Measurements from ENCODE around the gene LDHD. TPM values are rescaled to one million over a fixed set of nuclear protein-coding genes. Genes with fewer than 3 reads are reported as not detected.
A peak's percentile ranks its signal among the peaks of the same experiment; 100 is the strongest.

LDHD gene
- 6.3 TPM for total RNA-seq

- H3K27ac ChIP-seq (ENCODE audit: low read depth, low read length), result peak within 1 kb of the TSS; percentile 96
- peaks cover 42 to 51% (median 44%) of the 10 kb centered on the region in 3 donors for H3K4me1 ChIP-seq (ENCODE audit: control insufficient read depth in 3 of 3, insufficient read depth in 3 of 3, low read length in 3 of 3)
- H3K9ac ChIP-seq (ENCODE audit: low read depth in 1 of 3, low read length in 3 of 3), result peak within 1 kb of the TSS; percentile 90 to 95 (median 90)
Observed at GRCh38 chr16:75116081-75116910, at the start of gene LDHD. Gene LDHD, minus strand, starts transcription at chr16:75116780. Its CDS starts 60 bp downstream, at chr16:75116720.

GRCh38 chr16:75160386-75160785, 43.8 kb upstream of the LDHD start:
- no peak overlapping the region for H3K27ac ChIP-seq (ENCODE audit: low read depth, low read length)
- no peak overlapping the region for H3K4me3 ChIP-seq (ENCODE audit: low read length in 3 of 3)
- H3K9me3 ChIP-seq (ENCODE audit: control insufficient read depth in 3 of 3, low read length in 3 of 3), result no peaks in the 10 kb centered on the region
- no peak overlapping the region for H3K9ac ChIP-seq (ENCODE audit: low read depth in 1 of 3, low read length in 3 of 3)
- no peaks in the 10 kb centered on the region for H3K27me3 ChIP-seq (ENCODE audit: control insufficient read depth in 3 of 3, insufficient read depth in 3 of 3, low read length in 3 of 3)
- no peaks in the 10 kb centered on the region for H3K4me1 ChIP-seq (ENCODE audit: control insufficient read depth in 3 of 3, insufficient read depth in 3 of 3, low read length in 3 of 3)
- H3K36me3 ChIP-seq (ENCODE audit: control insufficient read depth in 3 of 3, insufficient read depth in 3 of 3, low read length in 3 of 3), result peaks cover under 1 to 14% (median 3%) of the 10 kb centered on the region in 3 donors

More at GRCh38 chr16:75116081-75116910, at the start of gene LDHD:
- peak within 1 kb of the TSS; percentile 87 to 95 (median 95) for H3K4me3 ChIP-seq (ENCODE audit: low read length in 3 of 3)
- peaks cover 7 to 22% (median 20%) of the 10 kb centered on the region in 3 donors for H3K36me3 ChIP-seq (ENCODE audit: control insufficient read depth in 3 of 3, insufficient read depth in 3 of 3, low read length in 3 of 3)
- no peaks in the 10 kb centered on the region for H3K27me3 ChIP-seq (ENCODE audit: control insufficient read depth in 3 of 3, insufficient read depth in 3 of 3, low read length in 3 of 3)
- no peaks in the 10 kb centered on the region for H3K9me3 ChIP-seq (ENCODE audit: control insufficient read depth in 3 of 3, low read length in 3 of 3)

DNA sequence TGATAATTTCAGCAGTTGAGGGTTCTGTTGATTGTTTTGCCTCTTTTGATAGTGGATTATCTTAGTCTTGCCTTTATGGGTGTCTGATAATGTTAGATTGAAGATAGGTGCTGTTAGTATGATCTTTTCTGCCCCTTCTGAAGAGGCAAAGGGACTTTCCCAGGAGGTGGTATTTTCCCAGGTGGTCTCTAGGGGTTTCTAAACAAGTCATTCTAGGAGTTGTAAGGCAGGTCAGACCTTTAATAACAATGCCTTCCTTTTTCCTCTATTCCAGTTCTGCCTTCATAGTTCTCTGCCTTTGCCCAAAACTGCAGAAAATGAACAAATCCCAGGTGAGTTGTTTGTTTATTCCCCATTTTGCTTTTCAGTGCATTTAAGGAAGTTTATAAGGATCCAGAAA, 36.1 kb upstream of the LDHD start:
- Histone ChIP-seq H3K4me3 (ENCODE audit: low read length in 3 of 3) (no peak overlapping the region), H3K27ac (ENCODE audit: low read depth, low read length) (no peak overlapping the region), H3K27me3 (ENCODE audit: control insufficient read depth in 3 of 3, insufficient read depth in 3 of 3, low read length in 3 of 3) (no peaks in the 10 kb centered on the region), H3K4me1 (ENCODE audit: control insufficient read depth in 3 of 3, insufficient read depth in 3 of 3, low read length in 3 of 3) (peaks cover 0 to 4% (median 3%) of the 10 kb centered on the region in 3 donors), H3K9ac (ENCODE audit: low read depth in 1 of 3, low read length in 3 of 3) (no peak overlapping the region), H3K36me3 (ENCODE audit: control insufficient read depth in 3 of 3, insufficient read depth in 3 of 3, low read length in 3 of 3) (peaks cover 6 to 16% (median 15%) of the 10 kb centered on the region in 3 donors), H3K9me3 (ENCODE audit: control insufficient read depth in 3 of 3, low read length in 3 of 3) (no peaks in the 10 kb centered on the region)

DNA sequence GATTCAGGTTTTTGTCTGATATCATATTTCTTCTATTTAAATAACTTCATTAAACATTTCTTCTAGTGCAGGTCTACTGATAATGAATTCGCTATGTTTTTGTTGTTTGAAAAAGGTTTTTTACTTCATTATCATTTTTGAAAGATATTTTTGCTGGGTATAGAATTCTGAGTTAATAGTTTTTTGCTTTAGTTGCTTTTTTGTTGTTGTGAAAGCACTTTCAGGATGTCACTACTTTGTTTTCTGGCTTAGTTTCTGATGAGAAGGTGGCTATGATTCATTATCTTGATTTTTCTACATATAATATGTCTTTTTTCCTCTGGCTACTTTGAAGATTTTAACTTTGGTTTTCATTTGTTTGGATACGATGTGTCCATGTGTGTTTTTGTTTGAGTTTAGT, 35.2 kb upstream of the LDHD start:
- H3K9me3 ChIP-seq (ENCODE audit: control insufficient read depth in 3 of 3, low read length in 3 of 3), result no peaks in the 10 kb centered on the region
- H3K36me3 ChIP-seq (ENCODE audit: control insufficient read depth in 3 of 3, insufficient read depth in 3 of 3, low read length in 3 of 3), result peaks cover 6 to 16% (median 15%) of the 10 kb centered on the region in 3 donors
- H3K27me3 ChIP-seq (ENCODE audit: control insufficient read depth in 3 of 3, insufficient read depth in 3 of 3, low read length in 3 of 3), result no peaks in the 10 kb centered on the region
- no peak overlapping the region for H3K27ac ChIP-seq (ENCODE audit: low read depth, low read length)
- H3K4me3 ChIP-seq (ENCODE audit: low read length in 3 of 3), result no peak overlapping the region
- no peak overlapping the region for H3K9ac ChIP-seq (ENCODE audit: low read depth in 1 of 3, low read length in 3 of 3)
- peaks cover 0 to 4% (median 3%) of the 10 kb centered on the region in 3 donors for H3K4me1 ChIP-seq (ENCODE audit: control insufficient read depth in 3 of 3, insufficient read depth in 3 of 3, low read length in 3 of 3)

DNA sequence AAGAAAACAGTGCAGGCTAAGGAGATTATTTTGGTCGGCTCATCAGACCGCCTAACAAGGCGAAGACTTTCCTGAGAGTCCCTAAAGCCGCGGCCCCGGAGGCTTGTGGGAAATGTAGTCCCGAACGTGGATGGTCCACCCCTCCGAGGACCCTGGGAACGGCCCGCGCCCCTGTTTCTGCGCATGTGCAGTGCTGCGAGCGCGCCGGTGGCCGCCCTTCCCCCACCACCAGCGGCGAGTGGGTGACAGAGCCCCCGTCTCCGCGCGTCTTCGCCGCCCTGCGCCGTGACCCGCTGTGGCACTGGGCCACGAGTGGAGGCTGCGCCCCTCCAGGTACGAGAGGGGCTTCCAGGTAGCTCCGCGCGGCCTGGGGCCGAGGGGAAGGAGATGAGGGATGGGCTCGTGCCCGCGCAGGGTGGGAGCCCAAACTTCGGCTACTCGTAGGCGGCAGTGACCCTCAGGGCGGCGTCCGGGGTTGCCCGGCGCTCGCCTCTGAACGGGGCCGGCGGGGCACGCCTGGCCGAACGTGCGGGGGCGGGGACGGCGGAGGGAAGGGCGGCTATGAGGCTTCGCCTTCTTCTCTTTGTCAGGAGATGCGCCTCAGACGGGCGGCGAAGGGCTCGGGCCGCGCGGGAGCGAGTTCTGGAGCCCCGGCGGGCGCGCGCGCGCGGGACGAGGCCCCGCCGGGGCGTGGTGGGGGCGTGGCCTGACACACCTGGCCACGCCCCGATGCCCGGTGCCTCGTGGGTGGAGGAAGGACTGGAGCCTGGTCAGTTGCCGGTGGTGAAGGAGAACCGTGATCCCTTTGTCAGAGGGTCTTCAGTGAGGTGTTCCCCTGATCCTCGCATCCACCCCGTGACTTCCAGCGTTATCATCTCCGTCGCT, 32.0 kb upstream of the LDHD start, which contains the start of gene ZFP1:
Gene ZFP1 (plus strand): TSS at position 214 of the 885 bp plus-strand sequence. CDS start 4,428 bp downstream, outside the sequence.
- H3K9ac ChIP-seq (ENCODE audit: low read depth in 1 of 3, low read length in 3 of 3), result peak within 1 kb of the TSS; percentile 89 to 97 (median 90)
- peaks cover 0 to 11% (median 10%) of the 10 kb centered on the region in 3 donors for H3K36me3 ChIP-seq (ENCODE audit: control insufficient read depth in 3 of 3, insufficient read depth in 3 of 3, low read length in 3 of 3)
- no peaks in the 10 kb centered on the region for H3K9me3 ChIP-seq (ENCODE audit: control insufficient read depth in 3 of 3, low read length in 3 of 3)
- H3K4me1 ChIP-seq (ENCODE audit: control insufficient read depth in 3 of 3, insufficient read depth in 3 of 3, low read length in 3 of 3), result peaks cover 0 to 4% (median 3%) of the 10 kb centered on the region in 3 donors
- H3K27ac ChIP-seq (ENCODE audit: low read depth, low read length), result peak within 1 kb of the TSS; percentile 93
- peak within 1 kb of the TSS; percentile 84 to 99 (median 98) for H3K4me3 ChIP-seq (ENCODE audit: low read length in 3 of 3)
- H3K27me3 ChIP-seq (ENCODE audit: control insufficient read depth in 3 of 3, insufficient read depth in 3 of 3, low read length in 3 of 3), result no peaks in the 10 kb centered on the region

DNA sequence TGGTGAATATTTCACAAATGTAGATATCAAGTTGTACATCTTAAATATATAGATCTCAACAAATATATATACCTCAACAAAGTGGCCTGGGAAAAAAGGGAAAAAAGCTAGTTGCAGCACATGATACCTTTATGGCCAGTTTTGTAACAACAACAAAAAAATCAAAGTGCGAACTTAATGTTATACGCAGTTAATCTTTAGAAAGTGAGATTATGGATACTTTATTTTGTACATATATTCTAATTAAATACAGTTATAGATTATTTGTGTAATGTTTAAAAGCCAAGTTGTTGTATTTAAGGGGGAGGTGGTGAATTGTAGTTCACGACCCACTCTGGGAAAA, 31.4 kb upstream of the LDHD start:
- Histone ChIP-seq H3K36me3 (ENCODE audit: control insufficient read depth in 3 of 3, insufficient read depth in 3 of 3, low read length in 3 of 3) (peaks cover 0 to 7% (median 7%) of the 10 kb centered on the region in 3 donors), H3K4me3 (ENCODE audit: low read length in 3 of 3) (peak overlapping the region; percentile 84 to 99 (median 98)), H3K27me3 (ENCODE audit: control insufficient read depth in 3 of 3, insufficient read depth in 3 of 3, low read length in 3 of 3) (no peaks in the 10 kb centered on the region), H3K9me3 (ENCODE audit: control insufficient read depth in 3 of 3, low read length in 3 of 3) (no peaks in the 10 kb centered on the region), H3K27ac (ENCODE audit: low read depth, low read length) (no peak overlapping the region), H3K4me1 (ENCODE audit: control insufficient read depth in 3 of 3, insufficient read depth in 3 of 3, low read length in 3 of 3) (peaks cover 0 to 4% (median 3%) of the 10 kb centered on the region in 3 donors), H3K9ac (ENCODE audit: low read depth in 1 of 3, low read length in 3 of 3) (peak overlapping the region; percentile 89 to 97 (median 90))

- no peaks in the 10 kb centered on the region for H3K27me3 ChIP-seq (ENCODE audit: control insufficient read depth in 3 of 3, insufficient read depth in 3 of 3, low read length in 3 of 3)
- H3K9me3 ChIP-seq (ENCODE audit: control insufficient read depth in 3 of 3, low read length in 3 of 3), result no peaks in the 10 kb centered on the region
- H3K4me1 ChIP-seq (ENCODE audit: control insufficient read depth in 3 of 3, insufficient read depth in 3 of 3, low read length in 3 of 3), result peaks cover 0 to 3% (median under 1%) of the 10 kb centered on the region in 3 donors
- no peak overlapping the region for H3K9ac ChIP-seq (ENCODE audit: low read depth in 1 of 3, low read length in 3 of 3)
- H3K27ac ChIP-seq (ENCODE audit: low read depth, low read length), result no peak overlapping the region
- no peak overlapping the region for H3K4me3 ChIP-seq (ENCODE audit: low read length in 3 of 3)
- H3K36me3 ChIP-seq (ENCODE audit: control insufficient read depth in 3 of 3, insufficient read depth in 3 of 3, low read length in 3 of 3), result no peaks in the 10 kb centered on the region
Observed at GRCh38 chr16:75143941-75144340, 27.4 kb upstream of the LDHD start.

GRCh38 chr16:75139498-75139897, 22.9 kb upstream of the LDHD start:
- no peaks in the 10 kb centered on the region for H3K4me1 ChIP-seq (ENCODE audit: control insufficient read depth in 3 of 3, insufficient read depth in 3 of 3, low read length in 3 of 3)
- H3K9me3 ChIP-seq (ENCODE audit: control insufficient read depth in 3 of 3, low read length in 3 of 3), result no peaks in the 10 kb centered on the region
- no peaks in the 10 kb centered on the region for H3K27me3 ChIP-seq (ENCODE audit: control insufficient read depth in 3 of 3, insufficient read depth in 3 of 3, low read length in 3 of 3)
- no peak overlapping the region for H3K27ac ChIP-seq (ENCODE audit: low read depth, low read length)
- H3K9ac ChIP-seq (ENCODE audit: low read depth in 1 of 3, low read length in 3 of 3), result no peak overlapping the region
- no peaks in the 10 kb centered on the region for H3K36me3 ChIP-seq (ENCODE audit: control insufficient read depth in 3 of 3, insufficient read depth in 3 of 3, low read length in 3 of 3)
- H3K4me3 ChIP-seq (ENCODE audit: low read length in 3 of 3), result no peak overlapping the region

DNA sequence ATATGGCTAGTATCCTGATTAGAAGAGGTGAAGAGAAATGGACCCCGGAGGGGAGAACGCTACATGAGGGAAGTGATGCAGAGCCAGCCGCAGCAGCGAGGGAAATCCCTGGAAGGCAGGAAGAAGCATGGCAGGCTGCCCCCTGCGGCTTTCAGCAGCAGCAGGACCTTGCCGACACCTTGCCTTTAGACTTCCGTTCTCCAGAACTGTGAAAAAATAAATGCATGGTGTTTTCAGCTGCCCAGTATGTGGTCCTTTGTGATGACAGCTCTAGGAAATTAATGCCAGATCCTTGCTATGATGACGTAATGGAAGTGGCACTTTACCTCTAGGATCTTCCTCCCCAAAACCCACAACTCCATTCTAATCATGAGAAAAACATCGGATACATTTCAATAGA, 22.1 kb upstream of the LDHD start:
- Histone ChIP-seq H3K9ac (ENCODE audit: low read depth in 1 of 3, low read length in 3 of 3) (no peak overlapping the region), H3K4me1 (ENCODE audit: control insufficient read depth in 3 of 3, insufficient read depth in 3 of 3, low read length in 3 of 3) (no peaks in the 10 kb centered on the region), H3K9me3 (ENCODE audit: control insufficient read depth in 3 of 3, low read length in 3 of 3) (no peaks in the 10 kb centered on the region), H3K27ac (ENCODE audit: low read depth, low read length) (no peak overlapping the region), H3K4me3 (ENCODE audit: low read length in 3 of 3) (no peak overlapping the region), H3K27me3 (ENCODE audit: control insufficient read depth in 3 of 3, insufficient read depth in 3 of 3, low read length in 3 of 3) (no peaks in the 10 kb centered on the region), H3K36me3 (ENCODE audit: control insufficient read depth in 3 of 3, insufficient read depth in 3 of 3, low read length in 3 of 3) (no peaks in the 10 kb centered on the region)
